Gastroesophageal sphincter (tissue), 3 donors: ENCODE results near the gene IYD.

Experiments
- CTCF ChIP-seq, 4 experiments: fragments of 200-600 bp in 2 of 4; fragments of 450-650 bp in 2 of 4; sonication (generic) in 1 of 4; IDR thresholded peaks; one replicate each; pipeline ENCODE4 v1.5.1; 2017 to 2019; ENCODE audit warnings: antibody characterized with exemption in 4 of 4, mild to moderate bottlenecking in 2 of 4, moderate library complexity in 2 of 4
- EP300 ChIP-seq: sonication (generic); formaldehyde crosslinking; IDR thresholded peaks from one replicate; pipeline ENCODE4 v1.6.1; 2017; ENCODE audit warnings: antibody characterized with exemption, mild to moderate bottlenecking
- POLR2A ChIP-seq, 2 donors: fragments of 450-650 bp; IDR thresholded peaks; one replicate each; pipeline ENCODE4 v1.6.1; 2017; ENCODE audit warnings: antibody characterized with exemption in 2 of 2, mild to moderate bottlenecking in 2 of 2, moderate library complexity in 1 of 2
- POLR2AphosphoS5 ChIP-seq: sonication (generic); formaldehyde crosslinking; IDR thresholded peaks from one replicate; pipeline ENCODE4 v1.6.1; 2017; ENCODE audit warnings: antibody characterized with exemption

GRCh38 chr6:150453357-150453756 lies 84.5 kb downstream of the IYD start:
- TF ChIP-seq EP300 (no peak), CTCF (IDR thresholded peaks at IDR 0.05) (no peak), POLR2A (IDR thresholded peaks at IDR 0.05) (no peak), POLR2AphosphoS5 (no peak)
